SJCRH30 (cell line): ENCODE data around the gene LPIN1. TPM values are rescaled to one million over a fixed set of nuclear protein-coding genes. Genes with fewer than 3 reads are reported as not detected.

Experiments used
- DNase-seq, 2 experiments: peaks; one replicate each; pipeline ENCODE4 v3.0.0-alpha.2; 2015 to 2020
- H3K27ac ChIP-seq: fragments of 250-450 bp; sonication (Bioruptor Pico); 2 replicates; pipeline ENCODE4 v1.5.1; 2020; ENCODE audit warnings: mild to moderate bottlenecking, moderate library complexity
- H3K27me3 ChIP-seq: fragments of 250-450 bp; sonication (Bioruptor Pico); 2 replicates; pipeline ENCODE4 v1.5.1; 2020; ENCODE audit warnings: mild to moderate bottlenecking, moderate library complexity
- H3K36me3 ChIP-seq: fragments of 250-450 bp; sonication (Bioruptor Pico); 2 replicates; pipeline ENCODE4 v1.5.1; 2020; ENCODE audit warnings: mild to moderate bottlenecking, moderate library complexity
- H3K4me1 ChIP-seq: fragments of 250-450 bp; sonication (Bioruptor Pico); 2 replicates; pipeline ENCODE4 v1.5.1; 2020; ENCODE audit warnings: mild to moderate bottlenecking, moderate library complexity
- H3K4me3 ChIP-seq: fragments of 250-450 bp; sonication (Bioruptor Pico); 2 replicates; pipeline ENCODE4 v1.5.1; 2020; ENCODE audit warnings: mild to moderate bottlenecking, moderate library complexity
- H3K9me3 ChIP-seq: fragments of 250-450 bp; sonication (Bioruptor Pico); replicated peaks from 2 replicates; pipeline ENCODE4 v1.5.1; 2020; ENCODE audit warnings: mild to moderate bottlenecking, moderate library complexity
- total RNA-seq: library from RNA; depleted of rRNA; stranded (reverse); fragments of >200 nt; shearing (Covaris generic); gene quantifications from 2 replicates; pipeline ENCODE4 v1.2.3, GENCODE V29; 2014

LPIN1 gene
- total RNA-seq, 1 experiment from 2014 or later = 37.0 TPM

DNA sequence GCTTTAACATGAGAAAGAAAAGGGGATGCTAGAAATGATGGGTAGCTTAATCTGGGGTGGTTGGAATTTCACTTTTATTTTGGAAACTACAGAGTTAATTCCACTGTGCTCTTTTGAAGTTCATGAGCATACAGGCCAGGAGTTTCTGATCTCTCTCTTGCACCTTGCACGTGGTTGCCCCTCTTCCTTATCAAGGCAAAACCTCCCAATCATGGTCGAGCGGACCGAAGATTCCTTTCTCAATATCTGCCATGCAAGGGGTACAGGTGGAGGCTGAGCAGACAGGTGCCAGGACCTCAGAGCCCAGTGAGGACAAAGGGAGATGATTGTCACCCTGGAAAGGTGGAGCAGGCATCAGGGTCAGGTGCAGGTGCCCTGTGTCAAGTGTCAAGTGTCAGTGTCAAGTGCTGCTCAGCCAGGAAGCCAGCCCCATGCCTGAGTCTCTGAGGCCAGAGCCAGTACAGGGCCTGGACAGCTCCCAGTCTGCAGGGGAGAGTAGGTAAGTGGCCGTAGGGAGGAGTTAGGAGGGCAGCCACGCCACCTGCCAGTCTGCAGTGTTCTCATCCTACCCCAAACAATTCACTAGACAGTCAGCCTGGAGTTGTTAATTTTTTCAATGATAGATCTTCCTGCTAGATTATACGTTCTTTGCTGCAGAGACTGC, 42.2 kb downstream of the LPIN1 start:
- H3K4me1 ChIP-seq = no peaks in the 10 kb centered on the region
- no peak overlapping the region for H3K27ac ChIP-seq
- DNase-seq = no peak
- H3K36me3 ChIP-seq = peaks cover 53% of the 10 kb centered on the region
- H3K9me3 ChIP-seq = no peaks in the 10 kb centered on the region
- no peak overlapping the region for H3K4me3 ChIP-seq
- no peaks in the 10 kb centered on the region for H3K27me3 ChIP-seq

DNA sequence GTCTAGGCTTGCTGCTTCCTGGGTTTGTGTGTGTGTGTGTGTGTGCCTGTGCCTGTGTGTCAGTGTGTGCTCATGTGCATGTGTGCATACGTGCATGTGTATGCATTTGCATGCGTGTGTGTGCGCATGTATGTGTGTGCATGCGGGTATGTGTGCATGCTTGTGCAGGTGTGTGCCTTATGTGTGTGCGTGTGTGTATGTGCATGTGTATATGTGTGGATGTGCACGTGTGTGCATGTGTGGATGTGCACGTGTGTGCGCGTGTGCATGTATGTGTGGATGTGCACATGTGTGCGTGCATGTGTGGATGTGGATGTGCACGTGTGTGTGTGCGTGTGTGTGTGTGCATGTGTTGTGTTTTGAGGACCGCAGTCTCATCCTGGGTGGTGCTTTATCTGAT, 42.8 kb downstream of the LPIN1 start:
- Histone ChIP-seq H3K36me3 (peaks cover 56% of the 10 kb centered on the region), H3K27me3 (no peaks in the 10 kb centered on the region), H3K9me3 (no peaks in the 10 kb centered on the region), H3K4me3 (no peak overlapping the region), H3K4me1 (no peaks in the 10 kb centered on the region), H3K27ac (no peak overlapping the region)
- no peak for DNase-seq

DNA sequence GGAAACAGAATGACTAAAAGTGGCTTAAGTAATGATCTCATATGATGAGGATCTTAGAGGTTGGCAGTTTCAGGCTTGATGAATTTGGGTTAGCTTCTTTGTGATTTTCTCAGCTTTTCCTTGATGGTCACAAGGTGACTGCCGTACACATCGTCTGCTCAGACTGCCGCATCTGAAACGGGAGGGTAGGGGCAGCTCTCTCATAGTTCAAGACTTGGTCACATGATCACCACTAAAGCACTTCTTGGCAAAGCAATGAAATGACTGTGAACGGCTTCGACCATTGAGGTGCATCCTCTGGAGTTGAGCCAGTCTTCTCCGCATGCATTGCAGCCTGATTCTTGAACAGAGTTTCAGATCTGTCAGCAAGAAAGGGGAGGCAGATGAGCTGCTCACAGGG, 43.8 kb downstream of the LPIN1 start:
- Histone ChIP-seq H3K4me3 (no peak overlapping the region), H3K27me3 (no peaks in the 10 kb centered on the region), H3K27ac (no peak overlapping the region), H3K9me3 (no peaks in the 10 kb centered on the region), H3K36me3 (peaks cover 56% of the 10 kb centered on the region), H3K4me1 (no peaks in the 10 kb centered on the region)
- DNase-seq = no peak

DNA sequence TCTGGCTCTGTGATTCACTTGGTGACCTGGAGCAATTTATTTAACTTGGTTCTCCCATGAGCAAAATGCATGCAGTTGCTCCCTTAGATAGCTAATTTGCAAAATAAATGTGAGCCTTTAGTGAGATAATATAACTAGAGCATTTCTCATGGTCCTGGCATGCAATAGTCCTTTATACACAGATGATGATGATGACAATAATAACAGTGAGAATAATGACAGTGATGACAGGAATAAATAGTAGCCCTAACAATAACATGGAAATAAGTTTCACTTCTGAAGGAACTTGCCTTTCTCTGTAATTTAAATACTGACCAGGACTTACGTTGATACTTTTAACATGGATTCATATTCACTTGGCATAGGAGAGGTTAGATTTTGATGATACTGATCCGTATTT, 49.2 kb downstream of the LPIN1 start:
- Histone ChIP-seq H3K36me3 (peaks cover 61% of the 10 kb centered on the region), H3K27ac (no peak overlapping the region), H3K27me3 (no peaks in the 10 kb centered on the region), H3K4me1 (no peaks in the 10 kb centered on the region), H3K9me3 (no peaks in the 10 kb centered on the region), H3K4me3 (no peak overlapping the region)
- no peak for DNase-seq

DNA sequence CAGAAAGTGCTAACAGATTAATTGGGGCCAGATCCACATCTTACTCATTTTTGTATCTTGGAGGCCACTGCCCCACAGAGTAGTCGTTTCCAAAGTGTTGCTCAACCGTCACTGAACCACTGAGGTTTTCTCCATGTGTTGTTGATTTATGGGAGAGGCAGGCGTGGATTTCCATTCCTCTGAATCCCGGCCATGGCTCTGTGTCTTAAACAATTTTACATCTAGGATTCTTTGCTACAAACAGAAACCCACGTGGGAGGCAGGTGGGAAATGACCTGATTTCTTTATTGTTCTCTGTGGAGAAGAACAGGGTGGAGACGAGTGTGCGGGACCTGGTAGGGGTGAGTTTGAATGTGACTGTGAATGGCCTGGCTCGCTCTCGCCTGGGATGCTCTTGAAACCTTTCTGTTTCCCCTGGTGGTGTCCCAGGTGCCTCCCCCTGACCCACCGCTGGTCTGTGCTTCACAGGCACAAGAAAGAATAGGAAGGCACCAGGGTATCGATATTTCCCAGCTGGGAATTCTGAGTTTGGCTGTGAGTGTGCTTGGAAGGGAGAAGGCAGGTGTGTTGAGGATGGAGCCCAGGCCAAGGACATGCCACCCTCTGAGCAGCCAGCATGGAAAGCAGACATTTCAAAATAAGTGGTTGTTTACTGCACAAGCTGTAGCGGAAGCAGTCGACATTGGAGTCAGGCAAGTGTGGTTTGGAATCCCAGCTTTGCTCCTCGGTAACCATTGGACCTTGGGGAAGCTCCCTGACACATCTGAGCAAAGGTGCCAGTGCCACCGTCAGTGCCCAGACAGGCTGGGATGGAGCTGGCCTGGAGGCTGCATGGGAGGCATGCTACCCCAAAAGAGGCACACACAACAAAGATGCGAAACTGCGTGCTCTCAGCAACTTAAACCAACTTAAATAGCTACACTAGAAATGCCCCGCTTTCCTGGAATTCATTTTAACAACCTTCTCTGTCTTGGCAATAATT, 50.0 kb downstream of the LPIN1 start:
- no peak for DNase-seq
- Histone ChIP-seq H3K27me3 (no peaks in the 10 kb centered on the region), H3K4me1 (no peaks in the 10 kb centered on the region), H3K4me3 (no peak overlapping the region), H3K9me3 (no peaks in the 10 kb centered on the region), H3K27ac (no peak overlapping the region), H3K36me3 (peaks cover 53% of the 10 kb centered on the region)

DNA sequence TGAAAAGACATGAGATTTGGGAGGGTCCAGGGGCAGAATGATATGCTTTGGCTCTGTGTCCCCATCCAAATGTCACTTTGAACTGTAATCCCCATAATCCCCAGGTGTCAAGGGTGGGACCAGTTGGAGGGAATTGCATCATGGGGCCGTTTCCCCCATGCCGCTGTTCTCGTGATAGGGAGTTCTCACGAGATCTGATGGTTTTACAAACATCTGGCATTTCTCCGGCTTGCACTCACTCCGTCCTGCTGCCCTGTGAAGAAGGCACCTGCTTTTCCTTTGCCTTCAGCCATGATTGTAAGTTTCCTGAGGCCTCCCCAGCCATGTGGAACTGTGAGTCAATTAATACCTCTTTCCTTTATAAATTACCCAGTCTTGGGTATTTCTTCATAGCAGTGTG, 51.4 kb downstream of the LPIN1 start:
- no peak for DNase-seq

DNA sequence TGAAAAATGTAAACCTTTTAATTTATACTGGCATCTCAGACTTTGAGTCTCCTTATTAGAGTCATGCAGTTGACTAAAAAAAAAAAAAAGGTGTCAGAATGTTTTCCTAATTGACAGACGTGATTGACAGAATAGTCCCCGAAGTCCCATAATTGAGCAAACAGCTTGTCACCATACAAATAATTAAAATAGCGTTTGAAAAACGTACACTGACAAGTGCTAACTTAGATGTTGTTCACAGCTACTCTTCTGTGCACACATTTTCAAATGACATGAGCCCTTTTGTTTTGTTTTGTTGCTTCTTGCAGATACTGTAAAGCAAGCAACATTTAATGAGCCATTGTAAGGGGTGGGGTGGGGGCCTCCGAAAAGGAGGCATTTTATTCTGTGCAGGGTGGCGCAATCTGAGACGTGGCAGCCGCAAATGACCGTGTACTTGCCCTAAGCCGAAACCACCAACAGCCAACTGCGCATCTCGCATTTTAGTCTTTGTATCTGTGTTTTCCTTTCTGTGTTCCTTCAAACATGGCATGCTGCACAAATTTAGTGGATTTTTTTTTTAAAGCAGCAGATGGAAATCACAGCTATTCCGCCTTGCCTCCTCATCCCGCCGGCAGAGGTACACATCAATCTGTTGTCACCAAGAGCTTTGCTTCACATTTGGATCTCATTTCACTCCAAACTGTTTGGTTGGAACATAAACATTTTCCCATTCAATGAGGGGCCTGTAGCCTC, 52.4 kb downstream of the LPIN1 start:
- Histone ChIP-seq H3K4me3 (no peak overlapping the region), H3K9me3 (no peaks in the 10 kb centered on the region), H3K36me3 (peaks cover 45% of the 10 kb centered on the region), H3K27ac (no peak overlapping the region), H3K4me1 (no peaks in the 10 kb centered on the region), H3K27me3 (no peaks in the 10 kb centered on the region)
- DNase-seq = no peak

More for the DNA sequence above, 51.4 kb downstream of the LPIN1 start:
- Histone ChIP-seq H3K9me3 (no peaks in the 10 kb centered on the region), H3K4me3 (no peak overlapping the region), H3K4me1 (no peaks in the 10 kb centered on the region), H3K27me3 (no peaks in the 10 kb centered on the region), H3K36me3 (peaks cover 48% of the 10 kb centered on the region), H3K27ac (no peak overlapping the region)

DNA sequence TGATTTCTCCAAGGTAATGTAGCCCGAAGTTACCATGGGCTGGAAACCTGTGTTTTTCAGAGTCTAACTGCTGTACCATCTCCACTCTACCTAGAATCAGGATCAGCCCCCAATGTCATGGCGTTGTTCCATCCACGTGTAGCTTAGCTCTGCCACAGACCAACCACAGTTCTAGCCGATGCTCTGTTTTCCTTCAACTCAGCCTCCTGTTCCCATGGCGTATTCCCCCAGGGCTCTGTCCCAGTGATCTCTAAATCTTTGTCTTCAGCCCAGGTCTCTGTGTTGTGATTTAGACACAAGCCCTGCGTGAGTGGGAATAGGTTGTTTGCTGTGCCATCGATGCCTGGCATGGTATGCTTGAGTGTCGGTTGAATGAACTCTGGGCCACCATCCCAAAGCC, 53.4 kb downstream of the LPIN1 start:
- H3K4me3 ChIP-seq = no peak overlapping the region
- no peaks in the 10 kb centered on the region for H3K9me3 ChIP-seq
- no peak overlapping the region for H3K27ac ChIP-seq
- no peaks in the 10 kb centered on the region for H3K27me3 ChIP-seq
- H3K36me3 ChIP-seq = peaks cover 40% of the 10 kb centered on the region
- H3K4me1 ChIP-seq = no peaks in the 10 kb centered on the region
- DNase-seq = no peak

DNA sequence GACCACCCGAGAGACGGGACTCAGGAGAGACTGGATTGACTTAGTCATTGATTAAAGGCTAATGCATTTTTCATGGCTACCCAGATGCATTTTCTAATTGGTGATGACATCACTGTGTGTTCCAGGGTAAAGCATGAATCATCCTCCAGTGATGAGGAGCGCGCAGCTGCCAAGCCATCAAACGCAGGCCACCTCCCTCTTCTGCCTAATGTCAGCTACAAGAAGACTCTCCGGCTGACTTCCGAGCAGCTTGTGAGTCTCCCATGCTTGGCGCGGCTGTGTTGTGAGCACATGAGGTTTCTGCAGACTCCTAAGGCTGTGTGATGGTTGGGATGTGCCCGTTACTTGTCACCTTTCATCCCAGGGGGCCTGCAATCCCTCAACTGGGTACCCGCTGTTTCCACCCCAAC, 56.4 kb downstream of the LPIN1 start:
- Histone ChIP-seq H3K36me3 (peaks cover 35% of the 10 kb centered on the region), H3K9me3 (no peaks in the 10 kb centered on the region), H3K27me3 (no peaks in the 10 kb centered on the region), H3K4me1 (no peaks in the 10 kb centered on the region), H3K27ac (no peak overlapping the region), H3K4me3 (no peak overlapping the region)
- no peak for DNase-seq

DNA sequence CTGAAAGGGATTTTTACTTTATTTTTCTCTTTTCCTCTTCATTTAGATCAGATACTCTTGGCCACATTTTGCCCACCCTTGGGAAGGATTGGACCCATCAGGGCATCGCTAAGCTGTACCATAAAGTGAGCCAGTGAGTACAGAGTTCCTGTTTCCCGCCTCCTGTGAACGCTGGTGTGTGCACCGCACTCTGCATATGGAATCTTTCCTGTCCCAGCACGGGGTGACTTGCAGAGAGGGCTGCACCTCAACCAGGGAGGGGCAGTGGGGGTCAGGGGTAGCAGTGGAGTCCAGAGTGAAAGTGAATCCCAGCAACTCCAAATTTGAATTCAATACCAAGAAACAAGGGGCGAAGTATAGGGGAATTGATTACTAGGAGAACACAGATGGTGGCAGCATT, 58.6 kb downstream of the LPIN1 start:
- H3K9me3 ChIP-seq = no peaks in the 10 kb centered on the region

DNA sequence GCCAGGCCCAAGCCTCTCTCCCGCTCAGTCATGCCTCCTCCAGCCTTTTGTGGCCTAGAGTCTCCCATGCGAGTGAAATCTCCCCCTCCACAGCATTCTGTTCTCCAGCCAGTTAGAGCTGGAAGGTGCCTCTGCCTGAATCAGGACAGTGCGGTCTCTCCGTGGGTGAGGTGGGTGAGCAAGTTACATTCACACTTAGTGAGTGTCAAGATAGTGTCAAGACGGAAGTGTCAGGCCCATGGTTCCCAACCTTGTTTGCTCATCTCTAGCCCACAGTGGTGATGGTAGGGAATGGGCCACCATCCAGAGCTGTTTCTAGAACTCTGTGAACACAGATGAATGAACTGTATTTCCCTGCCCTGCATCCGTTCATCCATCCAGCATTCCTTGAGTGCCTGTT, 59.5 kb downstream of the LPIN1 start:
- Histone ChIP-seq H3K36me3 (peaks cover 46% of the 10 kb centered on the region), H3K27ac (no peak overlapping the region), H3K4me3 (no peak overlapping the region), H3K4me1 (no peaks in the 10 kb centered on the region), H3K27me3 (no peaks in the 10 kb centered on the region), H3K9me3 (no peaks in the 10 kb centered on the region)
- DNase-seq = no peak

More for the DNA sequence above, 58.6 kb downstream of the LPIN1 start:
- Histone ChIP-seq H3K27me3 (no peaks in the 10 kb centered on the region), H3K27ac (no peak overlapping the region), H3K4me1 (no peaks in the 10 kb centered on the region), H3K4me3 (no peak overlapping the region), H3K36me3 (peaks cover 44% of the 10 kb centered on the region)
- DNase-seq = no peak

DNA sequence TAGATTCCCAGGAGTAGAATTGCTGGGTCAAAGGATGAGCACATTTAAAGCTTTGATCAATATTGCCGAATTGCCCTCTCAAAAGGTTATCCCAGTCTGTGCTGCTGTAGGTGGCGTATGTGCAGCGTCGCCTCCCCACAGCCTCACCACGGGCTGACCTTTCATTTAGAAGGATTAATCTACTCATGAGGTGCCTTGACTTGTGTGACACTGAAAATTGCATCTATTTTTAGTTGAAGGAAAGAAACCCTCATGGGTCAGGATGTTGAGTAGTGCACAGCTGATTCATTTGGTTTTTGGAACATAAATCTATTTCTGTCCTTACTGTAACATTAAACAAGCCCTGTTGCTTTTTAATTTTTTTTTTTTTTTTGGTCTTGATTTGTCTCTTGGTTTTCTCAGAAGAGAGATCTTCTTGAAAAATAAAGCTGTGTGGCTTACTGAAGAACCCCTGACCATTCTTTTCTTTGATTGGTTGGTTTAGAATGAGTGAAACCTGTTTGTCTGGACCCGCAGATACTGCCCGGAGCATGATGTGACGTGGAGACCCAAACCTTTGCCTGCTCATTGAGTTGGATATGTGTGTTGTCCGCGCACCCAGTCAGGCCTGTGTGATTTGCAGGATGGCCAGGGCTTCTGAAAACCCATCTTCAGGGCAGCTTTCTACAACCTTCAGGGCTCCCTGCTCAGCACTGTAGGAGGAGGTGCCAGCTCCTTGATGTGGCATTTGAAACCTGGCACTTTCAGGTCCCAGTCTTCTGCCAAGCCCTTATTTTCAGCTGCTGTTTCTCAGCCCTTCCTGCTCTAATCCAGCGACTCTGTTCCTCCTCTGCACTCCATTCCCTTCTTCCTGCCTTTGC, 61.0 kb downstream of the LPIN1 start:
- Histone ChIP-seq H3K4me1 (no peaks in the 10 kb centered on the region), H3K36me3 (peaks cover 43% of the 10 kb centered on the region), H3K27me3 (no peaks in the 10 kb centered on the region), H3K4me3 (no peak overlapping the region), H3K27ac (no peak overlapping the region), H3K9me3 (no peaks in the 10 kb centered on the region)
- no peak for DNase-seq

DNA sequence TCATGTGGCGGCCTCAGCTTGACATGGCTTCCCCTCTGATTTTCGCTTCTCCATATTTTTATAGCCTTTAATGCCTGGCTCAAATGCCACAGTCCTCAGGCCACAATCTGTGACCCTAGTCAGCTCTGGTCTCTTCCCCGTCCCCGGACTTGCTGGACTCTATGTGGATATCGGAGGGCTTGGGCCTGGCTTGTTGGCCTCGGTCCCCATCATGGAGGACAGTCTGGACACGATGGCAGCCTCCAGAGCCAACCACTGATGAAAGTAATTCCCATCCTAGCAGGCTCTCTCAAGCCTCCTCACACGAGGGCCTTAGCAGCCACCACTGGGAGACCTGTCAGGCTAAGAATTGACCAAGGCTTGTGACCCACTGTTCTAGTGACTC, 61.6 kb downstream of the LPIN1 start:
- DNase-seq = no peak
- peaks cover 39% of the 10 kb centered on the region for H3K36me3 ChIP-seq
- H3K4me1 ChIP-seq = no peaks in the 10 kb centered on the region
- no peaks in the 10 kb centered on the region for H3K9me3 ChIP-seq
- H3K4me3 ChIP-seq = no peak overlapping the region
- H3K27ac ChIP-seq = no peak overlapping the region
- no peaks in the 10 kb centered on the region for H3K27me3 ChIP-seq

DNA sequence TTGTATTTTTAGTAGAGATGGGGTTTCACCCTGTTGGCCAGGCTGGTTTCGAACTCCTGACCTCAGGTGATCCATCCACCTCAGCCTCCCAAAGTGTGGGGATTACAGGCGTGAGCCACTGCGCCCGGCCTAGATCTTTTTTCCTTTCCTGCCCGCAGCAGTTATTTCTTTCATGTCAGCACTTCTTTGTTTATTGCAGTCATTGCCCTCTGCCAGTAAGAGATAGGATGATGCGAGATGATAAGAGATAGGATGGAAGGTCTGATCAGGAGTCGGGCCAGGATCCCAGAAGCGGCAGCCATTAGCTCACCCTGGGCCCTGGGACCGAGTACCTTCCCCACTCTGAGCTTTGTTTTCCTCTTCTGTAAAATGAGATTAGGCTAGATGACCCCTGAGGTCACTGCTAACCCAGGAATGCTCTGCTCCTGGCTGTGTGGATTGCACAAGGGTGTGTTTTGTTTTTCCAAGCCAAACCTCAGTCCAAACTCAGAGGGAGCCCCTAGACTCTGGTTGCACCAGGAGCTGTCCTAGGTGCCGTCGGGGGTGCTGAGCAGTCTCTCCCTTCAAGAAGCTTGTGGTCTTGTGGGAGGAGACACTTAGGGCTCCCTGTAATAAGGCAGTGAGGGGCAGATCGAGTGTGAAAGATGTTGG, 63.3 kb downstream of the LPIN1 start:
- Histone ChIP-seq H3K4me3 (no peak overlapping the region), H3K9me3 (no peaks in the 10 kb centered on the region), H3K36me3 (peaks cover 30% of the 10 kb centered on the region), H3K4me1 (no peaks in the 10 kb centered on the region), H3K27ac (no peak overlapping the region), H3K27me3 (no peaks in the 10 kb centered on the region)
- no peak for DNase-seq
